ENCODE data around the gene MGMT.

DNA sequence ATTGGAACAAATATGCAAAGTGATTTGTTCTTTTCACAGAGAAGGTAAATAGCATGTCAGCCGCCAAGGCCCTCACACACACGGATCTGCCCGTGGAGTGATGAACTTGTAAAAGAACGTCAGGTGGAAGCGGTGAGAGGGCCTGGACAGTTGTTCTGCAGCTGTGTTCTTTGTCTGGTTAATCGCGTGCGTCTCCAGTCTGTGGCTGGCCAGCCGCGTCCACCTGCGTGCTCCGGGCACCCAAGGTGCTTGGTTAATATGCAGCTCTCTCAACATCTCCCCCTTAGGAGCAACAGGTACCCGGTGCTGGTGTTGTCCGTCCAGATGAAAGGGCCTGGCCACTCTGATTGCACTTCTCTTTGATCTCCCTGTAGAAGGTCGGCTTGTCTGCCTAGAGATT is 162.9 kb downstream of the MGMT start:
- TF ChIP-seq POLR2A (IDR thresholded peaks at IDR 0.05; ENCODE audit: low read length) (no peak), GATA1 (IDR thresholded peaks at IDR 0.05; ENCODE audit: low read depth, low read length) (no peak)

All from erythroblast (primary cell).